ENCODE measurements around the gene RDH14. TPM values are rescaled to one million over a fixed set of nuclear protein-coding genes. Genes with fewer than 3 reads are reported as not detected.

RDH14 gene
- total and polyA plus RNA-seq, 10 of the 15 experiments (the other 5 are each of a cell fraction or from before 2014, with no cell fraction given) = 15.5 to 33.4 (median 22.8) TPM

- SMC1A ChIA-PET (ENCODE audit: uncharacterized antibody, unreplicated experiment) = no interaction called here
- in situ Hi-C loops (cut with MboI) = no loop called here
- no peaks in the 10 kb centered on the region for H3K9me3 ChIP-seq (replicated peaks; ENCODE audit: control insufficient read depth, insufficient read depth, low read length)
- intact Hi-C loops (cut with micrococcal nuclease; ENCODE audit: unreplicated experiment) = no loop called here
- no peak overlapping the region for H3K27ac ChIP-seq (ENCODE audit: control insufficient read depth, insufficient read depth)
- FAIRE-seq (no peak), DNase-seq (ENCODE audit: low read depth, low spot score) (no peak), ATAC-seq (no peak)
- H3K9ac ChIP-seq (ENCODE audit: control insufficient read depth, insufficient read depth, low read length) = no peak overlapping the region
- RAD21 ChIA-PET (ENCODE audit: unreplicated experiment) = no interaction called here
- POLR2A ChIA-PET = no interaction called here
- no peaks in the 10 kb centered on the region for H3K4me1 ChIP-seq (ENCODE audit: control insufficient read depth, insufficient read depth, low read length)
- CTCF ChIA-PET = no interaction called here
- H3K4me3 ChIP-seq = no peak overlapping the region
- H3K36me3 ChIP-seq (ENCODE audit: control insufficient read depth in 2 of 2, insufficient read depth in 2 of 2, low read length in 1 of 2) = no peaks in the 10 kb centered on the region
- 3% methylated on average over 1 of the region's 1 CpG for WGBS (ENCODE audit: insufficient coverage, insufficient replicate concordance, low lambda C conversion rate, missing lambda C conversion rate)
- no TSS peak for BruUV-seq (replicated peaks)
- no peaks in the 10 kb centered on the region for H4K20me1 ChIP-seq (ENCODE audit: control insufficient read depth, insufficient read depth)
- H3K79me2 ChIP-seq (ENCODE audit: control insufficient read depth, insufficient read depth, low read length) = no peaks in the 10 kb centered on the region
- no peak overlapping the region for H2AFZ ChIP-seq (ENCODE audit: control insufficient read depth, low read depth, low read length)
- no peaks in the 10 kb centered on the region for H3K27me3 ChIP-seq (replicated peaks in 1 of 2; ENCODE audit: control insufficient read depth in 2 of 2, insufficient read depth in 2 of 2, low read length in 1 of 2)
- no peak overlapping the region for H3K4me2 ChIP-seq (ENCODE audit: control insufficient read depth, insufficient read depth)
- TF ChIP-seq CBX3 (IDR thresholded peaks at IDR 0.05; ENCODE audit: borderline replicate concordance, low read depth) = no peak
- no peak for TF ChIP-seq BHLHE40 (IDR thresholded peaks at IDR 0.05; ENCODE audit: borderline replicate concordance in 1 of 2, low read depth in 2 of 2, low read length in 1 of 2)
- no peak for TF ChIP-seq HDAC6 (IDR thresholded peaks at IDR 0.05; ENCODE audit: unreplicated experiment)
- TF ChIP-seq KAT2A (conservative IDR thresholded peaks at IDR 0.05; ENCODE audit: control insufficient read depth, low read depth, low read length) = no peak
- TF ChIP-seq BMI1 (IDR thresholded peaks at IDR 0.05; ENCODE audit: borderline replicate concordance) = no peak
- no peak for TF ChIP-seq SMC3 (IDR thresholded peaks at IDR 0.05; ENCODE audit: borderline replicate concordance, low read length)
- no peak for TF ChIP-seq ELK1 (IDR thresholded peaks at IDR 0.05; ENCODE audit: low read depth, low read length)
- TF ChIP-seq, protein P1, sequence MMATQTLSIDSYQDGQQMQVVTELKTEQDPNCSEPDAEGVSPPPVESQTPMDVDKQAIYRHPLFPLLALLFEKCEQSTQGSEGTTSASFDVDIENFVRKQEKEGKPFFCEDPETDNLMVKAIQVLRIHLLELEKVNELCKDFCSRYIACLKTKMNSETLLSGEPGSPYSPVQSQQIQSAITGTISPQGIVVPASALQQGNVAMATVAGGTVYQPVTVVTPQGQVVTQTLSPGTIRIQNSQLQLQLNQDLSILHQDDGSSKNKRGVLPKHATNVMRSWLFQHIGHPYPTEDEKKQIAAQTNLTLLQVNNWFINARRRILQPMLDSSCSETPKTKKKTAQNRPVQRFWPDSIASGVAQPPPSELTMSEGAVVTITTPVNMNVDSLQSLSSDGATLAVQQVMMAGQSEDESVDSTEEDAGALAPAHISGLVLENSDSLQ (IDR thresholded peaks at IDR 0.05) = no peak
- TF ChIP-seq CTCF (IDR thresholded peaks at IDR 0.05 in 2 of 3, conservative IDR thresholded peaks at IDR 0.05 in 1 of 3; ENCODE audit: control insufficient read depth in 2 of 3, extremely low read depth in 1 of 3, insufficient read depth in 1 of 3, low read depth in 3 of 3, low read length in 3 of 3) = no peak
- TF ChIP-seq NBN (IDR thresholded peaks at IDR 0.05) = no peak
- TF ChIP-seq SRF (IDR thresholded peaks at IDR 0.05; ENCODE audit: low read depth in 2 of 2, low read length in 2 of 2) = no peak
- TF ChIP-seq POLR2A (IDR thresholded peaks at IDR 0.05; ENCODE audit: low read depth, low read length) = no peak
- TF ChIP-seq ATF7 (IDR thresholded peaks at IDR 0.05; ENCODE audit: low read depth) = no peak
- TF ChIP-seq, protein P2, sequence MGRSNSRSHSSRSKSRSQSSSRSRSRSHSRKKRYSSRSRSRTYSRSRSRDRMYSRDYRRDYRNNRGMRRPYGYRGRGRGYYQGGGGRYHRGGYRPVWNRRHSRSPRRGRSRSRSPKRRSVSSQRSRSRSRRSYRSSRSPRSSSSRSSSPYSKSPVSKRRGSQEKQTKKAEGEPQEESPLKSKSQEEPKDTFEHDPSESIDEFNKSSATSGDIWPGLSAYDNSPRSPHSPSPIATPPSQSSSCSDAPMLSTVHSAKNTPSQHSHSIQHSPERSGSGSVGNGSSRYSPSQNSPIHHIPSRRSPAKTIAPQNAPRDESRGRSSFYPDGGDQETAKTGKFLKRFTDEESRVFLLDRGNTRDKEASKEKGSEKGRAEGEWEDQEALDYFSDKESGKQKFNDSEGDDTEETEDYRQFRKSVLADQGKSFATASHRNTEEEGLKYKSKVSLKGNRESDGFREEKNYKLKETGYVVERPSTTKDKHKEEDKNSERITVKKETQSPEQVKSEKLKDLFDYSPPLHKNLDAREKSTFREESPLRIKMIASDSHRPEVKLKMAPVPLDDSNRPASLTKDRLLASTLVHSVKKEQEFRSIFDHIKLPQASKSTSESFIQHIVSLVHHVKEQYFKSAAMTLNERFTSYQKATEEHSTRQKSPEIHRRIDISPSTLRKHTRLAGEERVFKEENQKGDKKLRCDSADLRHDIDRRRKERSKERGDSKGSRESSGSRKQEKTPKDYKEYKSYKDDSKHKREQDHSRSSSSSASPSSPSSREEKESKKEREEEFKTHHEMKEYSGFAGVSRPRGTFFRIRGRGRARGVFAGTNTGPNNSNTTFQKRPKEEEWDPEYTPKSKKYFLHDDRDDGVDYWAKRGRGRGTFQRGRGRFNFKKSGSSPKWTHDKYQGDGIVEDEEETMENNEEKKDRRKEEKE (IDR thresholded peaks at IDR 0.05) = no peak
These were observed 33.0 kb upstream of the RDH14 start for GRCh38 chr2:18593496-18593895.
